Neutrophil (primary cell): Measurements from ENCODE around the gene ITGA2.

Experiments used
- H3K27ac ChIP-seq: fragments of 200-600 bp; sonication (generic); 2 replicates; pipeline ENCODE4 v1.5.1; 2016; ENCODE audit warnings: mild to moderate bottlenecking, moderate library complexity
- H3K27me3 ChIP-seq: fragments of 200-600 bp; sonication (generic); 2 replicates; pipeline ENCODE4 v1.6.0; 2016; ENCODE audit warnings: mild to moderate bottlenecking
- H3K36me3 ChIP-seq: fragments of 200-600 bp; sonication (generic); 2 replicates; pipeline ENCODE4 v1.5.1; 2017
- H3K4me1 ChIP-seq, 2 experiments: fragments of 200-600 bp in 1 of 2; sonication (generic) in 1 of 2; 1 replicate in 1 of 2; 2 replicates in 1 of 2; pipeline versions ENCODE4 v1.5.1 to v1.6.1; 2013 to 2016; ENCODE audit warnings: low read depth in 1 of 2, low read length in 1 of 2, mild to moderate bottlenecking in 1 of 2, moderate library complexity in 1 of 2; ENCODE audit not compliant: control insufficient read depth in 1 of 2, insufficient read depth in 1 of 2
- H3K4me3 ChIP-seq, 2 experiments: fragments of 200-600 bp in 1 of 2; sonication (generic) in 1 of 2; 1 replicate in 1 of 2; 2 replicates in 1 of 2; pipeline ENCODE4 v1.5.1; 2013 to 2016; ENCODE audit warnings: low read depth in 1 of 2, low read length in 1 of 2, mild to moderate bottlenecking in 1 of 2, moderate library complexity in 1 of 2
- H3K9me3 ChIP-seq: fragments of 200-600 bp; sonication (generic); 2 replicates; pipeline ENCODE4 v1.5.1; 2016
- CTCF ChIP-seq: fragments of 200-600 bp; sonication (generic); IDR thresholded peaks from 2 replicates; pipeline ENCODE4 v1.5.1; 2016; ENCODE audit warnings: antibody characterized with exemption

The ITGA2 gene

GRCh38 chr5:53091289-53091688, 102.1 kb downstream of the ITGA2 start:
- H3K36me3 ChIP-seq, result no peaks in the 10 kb centered on the region
- H3K9me3 ChIP-seq, result no peaks in the 10 kb centered on the region
- TF ChIP-seq CTCF, result no peak

GRCh38 chr5:53092242-53092641, 103.1 kb downstream of the ITGA2 start:
- no peak overlapping the region for H3K27ac ChIP-seq
- H3K36me3 ChIP-seq, result no peaks in the 10 kb centered on the region
- H3K4me1 ChIP-seq, result no peaks in the 10 kb centered on the region
- H3K27me3 ChIP-seq, result no peaks in the 10 kb centered on the region
- H3K4me3 ChIP-seq, result no peak overlapping the region
- no peaks in the 10 kb centered on the region for H3K9me3 ChIP-seq
- TF ChIP-seq CTCF, result no peak

More at GRCh38 chr5:53091289-53091688, 102.1 kb downstream of the ITGA2 start:
- H3K27ac ChIP-seq, result no peak overlapping the region
- no peaks in the 10 kb centered on the region for H3K27me3 ChIP-seq
- H3K4me3 ChIP-seq, result no peak overlapping the region
- H3K4me1 ChIP-seq, result no peaks in the 10 kb centered on the region

GRCh38 chr5:53095217-53095616, 106.1 kb downstream of the ITGA2 start:
- H3K4me3 ChIP-seq, result no peak overlapping the region
- H3K4me1 ChIP-seq, result no peaks in the 10 kb centered on the region
- H3K27me3 ChIP-seq, result no peaks in the 10 kb centered on the region
- peaks cover 19% of the 10 kb centered on the region for H3K36me3 ChIP-seq
- H3K9me3 ChIP-seq, result no peaks in the 10 kb centered on the region
- H3K27ac ChIP-seq, result no peak overlapping the region
- no peak for TF ChIP-seq CTCF

GRCh38 chr5:53095931-53096525, 106.9 kb downstream of the ITGA2 start:
- TF ChIP-seq CTCF, result peak; percentile 89
- Histone ChIP-seq H3K4me1 (no peaks in the 10 kb centered on the region), H3K27ac (no peak overlapping the region), H3K27me3 (no peaks in the 10 kb centered on the region), H3K36me3 (peaks cover 19% of the 10 kb centered on the region), H3K9me3 (no peaks in the 10 kb centered on the region), H3K4me3 (no peak overlapping the region)

GRCh38 chr5:53099546-53099945, 110.4 kb downstream of the ITGA2 start:
- Histone ChIP-seq H3K36me3 (peaks cover 19% of the 10 kb centered on the region), H3K9me3 (no peaks in the 10 kb centered on the region), H3K27ac (no peak overlapping the region), H3K4me3 (no peak overlapping the region), H3K4me1 (no peaks in the 10 kb centered on the region), H3K27me3 (no peaks in the 10 kb centered on the region)
- TF ChIP-seq CTCF, result no peak
